Endothelial cell of umbilical vein (primary cell): ENCODE measurements around the gene SUDS3.

Experiments
- CTCF ChIP-seq, 2 donors: IDR thresholded peaks; 1 replicate in 1 of 2; 2 replicates in 1 of 2; pipeline ENCODE4 v1.5.1; 2011; ENCODE audit warnings: low read length in 2 of 2, mild to moderate bottlenecking in 2 of 2, moderate library complexity in 2 of 2, control low read depth in 1 of 2, inconsistent platforms in 1 of 2, low read depth in 1 of 2; ENCODE audit not compliant: insufficient read depth in 1 of 2; ENCODE audit errors: extremely low read depth in 1 of 2
- EZH2 ChIP-seq: IDR thresholded peaks from 2 replicates; pipeline ENCODE4 v1.6.1; 2012; ENCODE audit warnings: borderline replicate concordance, low read depth, mild to moderate bottlenecking, moderate library complexity, low read length, inconsistent platforms; ENCODE audit not compliant: severe bottlenecking
- FOS ChIP-seq: IDR thresholded peaks from 2 replicates; pipeline ENCODE4 v1.6.1; 2011; ENCODE audit warnings: mild to moderate bottlenecking, low read length, moderate library complexity, borderline replicate concordance; ENCODE audit not compliant: insufficient read depth
- GATA2 ChIP-seq: IDR thresholded peaks from 2 replicates; pipeline ENCODE4 v1.7.0; 2011; ENCODE audit warnings: low read depth, mild to moderate bottlenecking, moderate library complexity, mixed read lengths, low read length; ENCODE audit not compliant: insufficient read length, insufficient read depth
- JUN ChIP-seq: IDR thresholded peaks from 2 replicates; pipeline ENCODE4 v1.6.1; 2011; ENCODE audit warnings: borderline replicate concordance, low read depth; ENCODE audit not compliant: insufficient read length, insufficient read depth
- MYC ChIP-seq: IDR thresholded peaks from one replicate; pipeline ENCODE4 v1.6.1; 2011; ENCODE audit warnings: mild to moderate bottlenecking, low read depth, low read length
- POLR2A ChIP-seq: IDR thresholded peaks from 2 replicates; pipeline ENCODE4 v1.6.1; 2012; ENCODE audit warnings: low read depth, mild to moderate bottlenecking, control low read depth, low read length
- POLR2AphosphoS5 ChIP-seq: IDR thresholded peaks from 2 replicates; pipeline ENCODE4 v1.6.1; 2012; ENCODE audit warnings: low read depth, mild to moderate bottlenecking, control low read depth, low read length, moderate library complexity; ENCODE audit not compliant: insufficient read depth
- TF ChIP-seq, protein P1 (sequence below): IDR thresholded peaks from 2 replicates; pipeline ENCODE4 v1.6.1; 2011; ENCODE audit not compliant: insufficient read depth, insufficient read length

DNA sequence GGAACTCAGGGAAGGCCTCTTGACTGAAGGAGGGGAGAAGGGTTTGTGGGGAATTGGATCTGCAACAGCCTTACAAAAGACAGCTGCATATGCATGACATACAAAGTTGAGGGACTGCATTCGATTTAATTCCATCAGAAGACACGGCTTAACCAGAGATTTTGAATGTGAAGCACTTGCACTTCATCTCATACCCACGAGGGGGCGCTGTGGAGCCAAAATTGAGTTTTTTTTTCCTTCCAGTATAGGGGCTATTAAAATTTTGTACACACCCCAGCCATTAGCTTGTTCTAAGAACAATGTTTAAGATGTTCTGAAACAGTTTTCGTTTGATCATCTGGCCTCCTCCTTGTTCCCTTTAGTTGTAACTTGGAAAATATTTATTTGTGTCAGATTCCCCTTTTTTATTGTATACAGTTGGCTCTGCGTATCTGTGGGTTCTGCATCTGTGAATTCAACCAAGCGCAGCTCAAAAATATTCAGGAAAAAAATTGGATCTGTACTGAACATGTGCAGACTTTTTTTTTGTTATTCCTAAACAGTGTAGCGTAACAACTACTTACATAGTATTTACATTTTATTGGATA lies 1.6 kb downstream of the SUDS3 start:
- peak; percentile 82 to 88 for TF ChIP-seq CTCF (IDR thresholded peaks at IDR 0.05; ENCODE audit: extremely low read depth in 1 of 2, insufficient read depth in 1 of 2, low read depth in 1 of 2, low read length in 2 of 2)
- TF ChIP-seq POLR2AphosphoS5, result no peak
- no peak for TF ChIP-seq POLR2A
- TF ChIP-seq, protein P1, sequence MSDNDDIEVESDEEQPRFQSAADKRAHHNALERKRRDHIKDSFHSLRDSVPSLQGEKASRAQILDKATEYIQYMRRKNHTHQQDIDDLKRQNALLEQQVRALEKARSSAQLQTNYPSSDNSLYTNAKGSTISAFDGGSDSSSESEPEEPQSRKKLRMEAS, result no peak
- no peak for TF ChIP-seq MYC
- TF ChIP-seq EZH2, result no peak
- no peak for TF ChIP-seq JUN
- no peak for TF ChIP-seq FOS
- TF ChIP-seq GATA2, result no peak
